Activated CD4-positive, alpha-beta memory T cell treated with anti-CD3 and anti-CD28 coated beads for 36 hours (primary cell): ENCODE data around the gene SLC16A12. TPM values are rescaled to one million over a fixed set of nuclear protein-coding genes. Genes with fewer than 3 reads are reported as not detected.
"Not testable (repeated sequence)": the region's sequence is repeated elsewhere in the genome, so short reads cannot be mapped to it uniquely, and the experiment has no call there.

Source experiments
- CTCF ChIA-PET: fragments of 350-600 bp; sonication (Branson Sonifier 250); formaldehyde crosslinking; loops from one replicate; lab custom pipeline; 2021; ENCODE audit warnings: antibody characterized with exemption, inconsistent platforms; lab: Charles Lee
- POLR2A ChIA-PET: fragments of 350-600 bp; sonication (Branson Sonifier 250); formaldehyde crosslinking; loops from one replicate; lab custom pipeline; 2021; ENCODE audit warnings: antibody characterized with exemption; lab: Charles Lee
- DNase-seq: peaks from one replicate; pipeline ENCODE4 v3.0.0-alpha.2; 2020
- H3K27ac Mint-ChIP-seq: one replicate; pipeline ENCODE4 v1.8.0; 2021; ENCODE audit warnings: mixed read lengths
- H3K27me3 Mint-ChIP-seq: one replicate; pipeline ENCODE4 v1.8.0; 2021; ENCODE audit warnings: mixed read lengths
- H3K36me3 Mint-ChIP-seq: one replicate; pipeline ENCODE4 v1.8.0; 2021; ENCODE audit warnings: mixed read lengths
- H3K4me1 Mint-ChIP-seq: one replicate; pipeline ENCODE4 v1.8.0; 2021; ENCODE audit warnings: low read depth, mixed read lengths
- H3K4me3 Mint-ChIP-seq: one replicate; pipeline ENCODE4 v1.8.0; 2021; ENCODE audit warnings: mild to moderate bottlenecking, mixed read lengths
- H3K9me3 Mint-ChIP-seq: one replicate; pipeline ENCODE4 v1.8.0; 2021; ENCODE audit warnings: mixed read lengths
- intact Hi-C: fragments of 100-400 bp; cut with micrococcal nuclease; formaldehyde crosslinking; loops from one replicate; pipeline ENCODE4 v1.15.1; 2023
- total RNA-seq, 2 experiments: library from RNA; stranded (reverse); gene quantifications; one replicate each; pipeline ENCODE4 v1.2.3, GENCODE V29; 2021

Gene SLC16A12
- total RNA-seq, 2 experiments from 2014 or later = not detected

- not testable (repeated sequence) for H3K27ac Mint-ChIP-seq
Observed at GRCh38 chr10:89409282-89409681, 126.1 kb downstream of the SLC16A12 start.

DNA sequence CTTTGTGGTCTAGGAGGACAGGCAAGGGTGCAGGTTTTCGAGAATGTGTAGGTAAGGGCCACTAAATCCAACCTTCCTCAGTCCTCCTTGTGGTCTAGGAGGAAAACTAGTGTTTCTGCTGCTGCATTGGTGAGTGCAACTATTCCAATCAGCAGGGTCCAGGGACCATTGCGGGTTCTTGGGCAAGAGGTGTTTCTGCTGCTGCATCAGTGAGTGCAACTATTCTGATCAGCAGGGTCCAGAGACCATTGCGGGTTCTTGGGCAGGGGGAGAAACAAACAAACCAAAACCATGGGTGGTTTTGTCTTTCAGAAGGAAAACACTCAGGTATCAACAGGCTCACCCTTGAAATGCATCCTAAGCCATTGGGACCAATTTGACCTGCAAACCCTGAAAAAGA lies 127.6 kb downstream of the SLC16A12 start:
- CTCF ChIA-PET, POLR2A ChIA-PET, H3K36me3 Mint-ChIP-seq, H3K4me3 Mint-ChIP-seq, H3K27ac Mint-ChIP-seq, DNase-seq, H3K27me3 Mint-ChIP-seq, intact Hi-C loops: not testable (repeated sequence)
- Mint-ChIP-seq H3K9me3 (peaks cover 11% of the 10 kb centered on the region), H3K4me1 (peaks cover 15% of the 10 kb centered on the region)

More at GRCh38 chr10:89409282-89409681, 126.1 kb downstream of the SLC16A12 start:
- H3K4me3 Mint-ChIP-seq, DNase-seq, intact Hi-C loops, H3K27me3 Mint-ChIP-seq, H3K36me3 Mint-ChIP-seq: not testable (repeated sequence)
- Mint-ChIP-seq H3K4me1 (peaks cover 20% of the 10 kb centered on the region), H3K9me3 (peaks cover 11% of the 10 kb centered on the region)
- POLR2A ChIA-PET = interaction anchor here (0.6 kb wide), 1 partner anchor 408 kb away, joined by 3 read pairs; no protein-coding TSS in a partner anchor
- CTCF ChIA-PET = interaction anchor here (0.6 kb wide), 1 partner anchor 599 kb away, joined by 3 read pairs; no protein-coding TSS in a partner anchor

GRCh38 chr10:89406178-89406577 lies 129.2 kb downstream of the SLC16A12 start:
- H3K27ac Mint-ChIP-seq, H3K9me3 Mint-ChIP-seq, DNase-seq, H3K4me1 Mint-ChIP-seq, intact Hi-C loops, H3K36me3 Mint-ChIP-seq, H3K4me3 Mint-ChIP-seq, H3K27me3 Mint-ChIP-seq, CTCF ChIA-PET, POLR2A ChIA-PET: not testable (repeated sequence)

GRCh38 chr10:89404104-89405047 lies 131.0 kb downstream of the SLC16A12 start:
- no peak overlapping the region for H3K27ac Mint-ChIP-seq

DNA sequence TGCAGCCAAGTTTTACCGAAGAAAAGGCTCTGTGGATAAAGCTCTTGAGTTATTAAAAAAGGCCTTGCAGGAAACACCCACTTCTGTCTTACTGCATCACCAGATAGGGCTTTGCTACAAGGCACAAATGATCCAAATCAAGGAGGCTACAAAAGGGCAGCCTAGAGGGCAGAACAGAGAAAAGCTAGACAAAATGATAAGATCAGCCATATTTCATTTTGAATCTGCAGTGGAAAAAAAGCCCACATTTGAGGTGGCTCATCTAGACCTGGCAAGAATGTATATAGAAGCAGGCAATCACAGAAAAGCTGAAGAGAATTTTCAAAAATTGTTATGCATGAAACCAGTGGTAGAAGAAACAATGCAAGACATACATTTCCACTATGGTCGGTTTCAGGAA lies 132.4 kb downstream of the SLC16A12 start:
- intact Hi-C loops = no loop called here
- ChIA-PET POLR2A (no interaction called here), CTCF (interaction anchor here (1.4 kb wide), 1 partner anchor 10 kb away, joined by 3 read pairs; the partner anchor contains the start of gene IFIT1)
- DNase-seq = no peak
- Mint-ChIP-seq H3K4me1 (peaks cover 3% of the 10 kb centered on the region), H3K27ac (no peak overlapping the region), H3K36me3 (no peaks in the 10 kb centered on the region), H3K4me3 (no peak overlapping the region), H3K9me3 (peaks cover 3% of the 10 kb centered on the region), H3K27me3 (no peaks in the 10 kb centered on the region)

More at GRCh38 chr10:89404104-89405047, 131.0 kb downstream of the SLC16A12 start:
- DNase-seq = no peak
- ChIA-PET POLR2A (interaction anchor here (0.6 kb wide), 1 partner anchor 403 kb away, joined by 4 read pairs; no protein-coding TSS in a partner anchor), CTCF (interaction anchor here (0.9 kb wide), 1 partner anchor 10 kb away, joined by 3 read pairs; the partner anchor contains the start of gene IFIT5)
- H3K4me1 Mint-ChIP-seq = peaks cover 3% of the 10 kb centered on the region
- intact Hi-C loops = no loop called here
- no peaks in the 10 kb centered on the region for H3K27me3 Mint-ChIP-seq
- no peaks in the 10 kb centered on the region for H3K36me3 Mint-ChIP-seq
- peaks cover 3% of the 10 kb centered on the region for H3K9me3 Mint-ChIP-seq
- H3K4me3 Mint-ChIP-seq = no peak overlapping the region

DNA sequence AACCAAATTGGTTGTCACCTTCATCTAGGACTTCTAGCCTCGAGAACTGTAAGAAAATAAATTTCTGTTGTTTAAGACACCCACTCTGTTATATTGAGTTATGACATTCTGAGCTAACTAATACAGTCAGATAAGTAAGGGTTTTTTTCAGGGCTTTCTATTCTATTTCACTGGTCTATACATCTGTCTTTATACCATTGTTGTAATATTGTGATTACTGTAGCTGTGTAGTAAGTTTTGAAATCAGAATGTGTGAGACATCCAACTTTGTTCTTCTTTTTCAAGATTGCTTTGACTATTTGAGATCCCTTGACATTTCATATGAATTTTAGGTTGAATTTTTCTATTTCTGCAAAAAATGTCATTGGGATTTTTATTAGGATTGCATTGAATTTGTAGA lies 135.4 kb downstream of the SLC16A12 start:
- Mint-ChIP-seq H3K9me3 (no peaks in the 10 kb centered on the region), H3K4me3 (no peak overlapping the region), H3K27ac (no peak overlapping the region), H3K4me1 (peaks cover 9% of the 10 kb centered on the region), H3K27me3 (no peaks in the 10 kb centered on the region), H3K36me3 (no peaks in the 10 kb centered on the region)
- no peak for DNase-seq
- ChIA-PET CTCF (no interaction called here), POLR2A (no interaction called here)
- intact Hi-C loops = no loop called here

GRCh38 chr10:89398003-89398749 lies 137.2 kb downstream of the SLC16A12 start:
- Mint-ChIP-seq H3K27ac (no peak overlapping the region), H3K27me3 (no peaks in the 10 kb centered on the region), H3K9me3 (no peaks in the 10 kb centered on the region), H3K4me1 (peaks cover 18% of the 10 kb centered on the region), H3K36me3 (no peaks in the 10 kb centered on the region), H3K4me3 (no peak overlapping the region)
- ChIA-PET CTCF (no interaction called here), POLR2A (no interaction called here)
- intact Hi-C loops = no loop called here
- no peak for DNase-seq

- Mint-ChIP-seq H3K27ac (no peak overlapping the region), H3K9me3 (no peaks in the 10 kb centered on the region), H3K4me1 (peaks cover 30% of the 10 kb centered on the region), H3K36me3 (no peaks in the 10 kb centered on the region), H3K27me3 (no peaks in the 10 kb centered on the region), H3K4me3 (no peak overlapping the region)
- ChIA-PET POLR2A (no interaction called here), CTCF (no interaction called here)
- no peak for DNase-seq
- intact Hi-C loops = no loop called here
Observed at GRCh38 chr10:89395141-89395540, 140.3 kb downstream of the SLC16A12 start.

- Mint-ChIP-seq H3K36me3 (no peaks in the 10 kb centered on the region), H3K4me3 (no peak overlapping the region), H3K27me3 (no peaks in the 10 kb centered on the region), H3K27ac (no peak overlapping the region), H3K9me3 (no peaks in the 10 kb centered on the region), H3K4me1 (peaks cover 27% of the 10 kb centered on the region)
- DNase-seq = no peak
- ChIA-PET POLR2A (no interaction called here), CTCF (interaction anchor here (1.5 kb wide), 1 partner anchor 177 kb away, joined by 3 read pairs; no protein-coding TSS in a partner anchor)
- intact Hi-C loops = no loop called here
Observed at GRCh38 chr10:89393898-89394297, 141.5 kb downstream of the SLC16A12 start.

GRCh38 chr10:89392974-89393373 lies 142.4 kb downstream of the SLC16A12 start:
- Mint-ChIP-seq H3K9me3 (no peaks in the 10 kb centered on the region), H3K4me3 (peak overlapping the region; percentile 74), H3K27me3 (no peaks in the 10 kb centered on the region), H3K4me1 (peaks cover 27% of the 10 kb centered on the region), H3K27ac (no peak overlapping the region), H3K36me3 (no peaks in the 10 kb centered on the region)
- intact Hi-C loops = loop anchor here (1.0 kb wide), 3 partner anchors 21 to 142 kb away; partner anchors contain the start of genes IFIT5 and LIPA
- no peak for DNase-seq
- POLR2A ChIA-PET = interaction anchor here (0.6 to 1.9 kb wide), 2 partner anchors 21 to 25 kb away, joined by 3 to 5 read pairs; partner anchors contain the start of gene IFIT5
- CTCF ChIA-PET = interaction anchor here (0.7 to 1.5 kb wide), 4 partner anchors 10 to 176 kb away, joined by 3 to 4 read pairs (median 3); no protein-coding TSS in a partner anchor

DNA sequence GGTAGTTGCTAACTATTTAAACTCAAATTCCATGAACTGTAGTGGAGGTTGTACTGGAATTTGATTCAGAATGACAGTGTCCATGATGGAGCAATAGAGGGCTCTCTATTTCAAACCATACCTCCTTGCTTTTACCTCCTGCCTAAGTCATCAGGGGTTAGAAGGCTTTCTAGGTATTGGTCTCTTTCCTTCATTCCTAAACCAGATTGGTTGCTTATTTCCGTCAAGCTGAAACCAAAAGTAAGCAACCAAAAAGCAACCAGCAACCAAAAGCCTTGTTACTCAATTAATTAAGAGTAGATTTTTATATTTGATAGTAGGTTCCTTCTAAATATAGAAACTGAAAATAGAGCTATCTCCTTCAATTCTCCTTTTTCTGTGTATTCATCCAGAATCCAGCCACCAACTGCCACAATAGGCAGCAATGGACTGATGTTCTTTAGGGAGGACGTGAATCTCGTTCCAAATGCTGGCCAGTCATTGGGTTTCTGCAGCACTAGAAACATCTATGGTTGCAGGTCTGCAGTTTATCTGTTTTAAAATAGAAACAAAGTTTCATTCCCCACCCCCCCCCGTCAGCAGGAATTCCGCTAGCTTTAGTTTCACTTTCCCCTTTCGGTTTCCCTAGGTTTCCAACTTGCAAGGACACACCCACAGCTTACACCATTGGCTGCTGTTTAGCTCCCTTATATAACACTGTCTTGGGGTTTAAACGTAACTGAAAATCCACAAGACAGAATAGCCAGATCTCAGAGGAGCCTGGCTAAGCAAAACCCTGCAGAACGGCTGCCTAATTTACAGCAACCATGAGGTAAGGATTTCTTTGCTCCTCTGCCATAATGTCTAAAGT lies 143.3 kb downstream of the SLC16A12 start, which contains the start of gene IFIT1:
Gene IFIT1, plus strand, starts transcription at position 717 of the 850 bp plus-strand sequence. Its CDS starts 90 bp downstream, at position 807.
- intact Hi-C loops = loop anchor here (1.0 kb wide), 3 partner anchors 22 to 141 kb away; partner anchors contain the start of genes IFIT5 and LIPA
- DNase-seq = peak; percentile 47
- peak within 1 kb of the TSS; percentile 38 for H3K27ac Mint-ChIP-seq

More for the DNA sequence above, 143.3 kb downstream of the SLC16A12 start, which contains the start of gene IFIT1:
- H3K4me1 Mint-ChIP-seq = peaks cover 27% of the 10 kb centered on the region
- CTCF ChIA-PET = interaction anchor here (0.6 to 1.5 kb wide), 9 partner anchors 11 to 175 kb away, joined by 3 to 5 read pairs (median 3); no protein-coding TSS in a partner anchor
- POLR2A ChIA-PET = interaction anchor here (0.9 to 1.9 kb wide), 2 partner anchors 22 to 60 kb away, joined by 3 to 5 read pairs; partner anchors contain the start of gene IFIT5
- no peaks in the 10 kb centered on the region for H3K36me3 Mint-ChIP-seq
- no peaks in the 10 kb centered on the region for H3K9me3 Mint-ChIP-seq
- peak within 1 kb of the TSS; percentile 74 for H3K4me3 Mint-ChIP-seq
- H3K27me3 Mint-ChIP-seq = no peaks in the 10 kb centered on the region
